ENCODE measurements around the gene ABI3. TPM values are rescaled to one million over a fixed set of nuclear protein-coding genes. Genes with fewer than 3 reads are reported as not detected.
"Not testable (repeated sequence)": the region's sequence is repeated elsewhere in the genome, so short reads cannot be mapped to it uniquely, and the experiment has no call there.

Gene ABI3
- total RNA-seq, 2 donors from 2014 or later: 26.9 to 54.1 TPM

- not testable (repeated sequence) for ATAC-seq; DNase-seq (ENCODE audit: low spot score); H3K9me3 Mint-ChIP-seq; H3K4me1 Mint-ChIP-seq (ENCODE audit: low read depth in 2 of 2); H3K36me3 Mint-ChIP-seq; H3K27me3 Mint-ChIP-seq; H3K4me3 Mint-ChIP-seq
- peak overlapping the region; percentile 31 to 83 for H3K27ac Mint-ChIP-seq
Measured at GRCh38 chr17:49261540-49261939, 51.0 kb downstream of the ABI3 start.

GRCh38 chr17:49266233-49266632 is 55.7 kb downstream of the ABI3 start:
- no peaks in the 10 kb centered on the region for H3K9me3 Mint-ChIP-seq
- DNase-seq (ENCODE audit: low spot score) (no peak), ATAC-seq (no peak)
- H3K27me3 Mint-ChIP-seq: peaks cover 0 to 6% of the 10 kb centered on the region in 2 donors
- no peaks in the 10 kb centered on the region for H3K36me3 Mint-ChIP-seq
- no peak overlapping the region for H3K4me3 Mint-ChIP-seq
- peaks cover 1% of the 10 kb centered on the region in 2 donors for H3K4me1 Mint-ChIP-seq (ENCODE audit: low read depth in 2 of 2)
- H3K27ac Mint-ChIP-seq: no peak overlapping the region

GRCh38 chr17:49267912-49268311 is 57.4 kb downstream of the ABI3 start:
- H3K27me3 Mint-ChIP-seq: peaks cover 0 to 6% of the 10 kb centered on the region in 2 donors
- H3K4me3 Mint-ChIP-seq: no peak overlapping the region
- DNase-seq (ENCODE audit: low spot score): no peak

GRCh38 chr17:49269356-49269755 is 58.8 kb downstream of the ABI3 start:
- Mint-ChIP-seq H3K27me3 (no peaks in the 10 kb centered on the region), H3K4me3 (no peak overlapping the region), H3K4me1 (ENCODE audit: low read depth in 2 of 2) (no peaks in the 10 kb centered on the region), H3K36me3 (no peaks in the 10 kb centered on the region), H3K9me3 (no peaks in the 10 kb centered on the region), H3K27ac (no peak overlapping the region)
- no peak for ATAC-seq
- DNase-seq (ENCODE audit: low spot score): no peak

More at GRCh38 chr17:49267912-49268311, 57.4 kb downstream of the ABI3 start:
- H3K36me3 Mint-ChIP-seq: no peaks in the 10 kb centered on the region
- H3K9me3 Mint-ChIP-seq: no peaks in the 10 kb centered on the region
- H3K27ac Mint-ChIP-seq: no peak overlapping the region
- ATAC-seq: peak in 1 of 2 donors; percentile 43
- no peaks in the 10 kb centered on the region for H3K4me1 Mint-ChIP-seq (ENCODE audit: low read depth in 2 of 2)

Other genes starting within 250 kb of the ABI3 start
- gene GIP, start 242.1 kb upstream of the ABI3 start, total RNA-seq: not detected
- under 1 TPM in 1 of 2 donors, not detected in 1; 0.55 TPM for gene IGF2BP1, start 213.3 kb upstream of the ABI3 start, total RNA-seq
- gene B4GALNT2, start 77.9 kb upstream of the ABI3 start, total RNA-seq: not detected
- 10 to 100 TPM; 15.3 to 19.6 TPM for gene GNGT2, start 133 bp upstream of the ABI3 start, total RNA-seq
- gene PHOSPHO1, start 20.1 kb downstream of the ABI3 start, total RNA-seq: not detected
- gene ZNF652, start 151.5 kb downstream of the ABI3 start, total RNA-seq: 10 to 100 TPM; 20.1 to 22.3 TPM
- gene PHB1, start 204.2 kb downstream of the ABI3 start, total RNA-seq: 100 to 1,000 TPM; 229 to 233 TPM